IMR-90 (cell line): ENCODE measurements around the gene BEGAIN. TPM values are rescaled to one million over a fixed set of nuclear protein-coding genes. Genes with fewer than 3 reads are reported as not detected.

Source experiments
- ATAC-seq: fragments of 200-7000 bp; cut with Tn5 transposase; 2 replicates; pipeline ENCODE4 v1.9.1; 2020; ENCODE audit warnings: low read depth, mild to moderate bottlenecking, moderate library complexity
- BruUV-seq: library from RNA; stranded (reverse); fragments of 400-500 nt; replicated peaks from 2 replicates; lab custom pipeline; 2021; lab: Mats Ljungman, UMichigan
- CTCF ChIA-PET: fragments of 300-600 bp; formaldehyde crosslinking; extraction: SDS; loops from one replicate; lab custom pipeline; 2021; ENCODE audit warnings: antibody characterized with exemption; lab: Yijun Ruan, JAX
- POLR2A ChIA-PET: fragments of 300-600 bp; sonication (Branson Sonifier 250); formaldehyde crosslinking; loops from one replicate; lab custom pipeline; 2022; ENCODE audit warnings: antibody characterized with exemption; ENCODE audit not compliant: unreplicated experiment; lab: Charles Lee
- DNase-seq: peaks from one replicate; pipeline ENCODE4 v3.0.0; 2013
- H2AFZ ChIP-seq: replicated peaks from 2 replicates; pipeline ENCODE3; 2013; ENCODE audit warnings: low read length, mild to moderate bottlenecking; ENCODE audit not compliant: poor library complexity
- H2AK5ac ChIP-seq: 2 replicates; pipeline ENCODE4 v1.6.1; 2013; ENCODE audit warnings: low read depth, low read length, inconsistent platforms
- H2AK9ac ChIP-seq: replicated peaks from 2 replicates; pipeline ENCODE3; 2013; ENCODE audit warnings: mild to moderate bottlenecking, low read depth, low read length, moderate library complexity; ENCODE audit not compliant: poor library complexity
- H2BK120ac ChIP-seq: 2 replicates; pipeline ENCODE4 v1.6.1; 2013; ENCODE audit warnings: low read depth, low read length, inconsistent platforms
- H2BK15ac ChIP-seq: 3 replicates; pipeline ENCODE4 v1.6.1; 2013; ENCODE audit warnings: low read depth, low read length, inconsistent platforms
- H2BK20ac ChIP-seq: 2 replicates; pipeline ENCODE4 v1.6.1; 2013; ENCODE audit warnings: low read depth, mild to moderate bottlenecking, inconsistent platforms, low read length, moderate library complexity
- H2BK5ac ChIP-seq: 2 replicates; pipeline ENCODE4 v1.6.1; 2013; ENCODE audit warnings: mild to moderate bottlenecking, low read depth, low read length, inconsistent platforms; ENCODE audit not compliant: poor library complexity, severe bottlenecking
- H3K14ac ChIP-seq: replicated peaks from 2 replicates; pipeline ENCODE4 v1.6.1; 2013; ENCODE audit warnings: low read depth, low read length, inconsistent platforms
- H3K18ac ChIP-seq: 2 replicates; pipeline ENCODE4 v1.6.1; 2013; ENCODE audit warnings: low read depth, low read length, control low read depth
- H3K23ac ChIP-seq: 2 replicates; pipeline ENCODE4 v1.6.1; 2013; ENCODE audit warnings: low read depth, low read length, inconsistent platforms
- H3K27ac ChIP-seq: 2 replicates; pipeline ENCODE4 v1.5.1; 2013; ENCODE audit warnings: mild to moderate bottlenecking, control low read depth, low read length; ENCODE audit not compliant: insufficient read depth
- H3K27me3 ChIP-seq: 2 replicates; pipeline ENCODE4 v1.6.1; 2013; ENCODE audit warnings: low read length; ENCODE audit not compliant: control insufficient read depth, insufficient read depth
- H3K36me3 ChIP-seq: 2 replicates; pipeline ENCODE4 v1.6.1; 2013; ENCODE audit warnings: low read length, mixed read lengths; ENCODE audit not compliant: control insufficient read depth, insufficient read depth
- H3K4ac ChIP-seq: 2 replicates; pipeline ENCODE4 v1.6.1; 2013; ENCODE audit warnings: low read depth, low read length, inconsistent platforms
- H3K4me1 ChIP-seq: 2 replicates; pipeline ENCODE4 v1.6.1; 2013; ENCODE audit warnings: low read length, mixed read lengths; ENCODE audit not compliant: control insufficient read depth, insufficient read depth
- H3K4me2 ChIP-seq: 2 replicates; pipeline ENCODE4 v1.6.1; 2013; ENCODE audit warnings: low read depth, mild to moderate bottlenecking, control low read depth, low read length, moderate library complexity
- H3K4me3 ChIP-seq: 2 replicates; pipeline ENCODE4 v1.5.1; 2013; ENCODE audit warnings: low read depth, mild to moderate bottlenecking, control low read depth, low read length, moderate library complexity; ENCODE audit not compliant: insufficient read depth
- H3K56ac ChIP-seq: 2 replicates; pipeline ENCODE4 v1.6.1; 2013; ENCODE audit warnings: low read length, inconsistent platforms; ENCODE audit not compliant: insufficient read depth; ENCODE audit errors: extremely low read depth
- H3K79me1 ChIP-seq, 2 experiments: 2 replicates each; pipeline ENCODE4 v1.6.1; 2013; ENCODE audit warnings: low read length in 2 of 2, inconsistent platforms in 1 of 2, low read depth in 1 of 2
- H3K9ac ChIP-seq: 2 replicates; pipeline ENCODE4 v1.6.1; 2013; ENCODE audit warnings: low read depth, low read length, control low read depth
- H3K9me1 ChIP-seq: 2 replicates; pipeline ENCODE4 v1.6.1; 2013; ENCODE audit warnings: low read length, inconsistent platforms; ENCODE audit not compliant: insufficient read depth
- H3K9me3 ChIP-seq: 2 replicates; pipeline ENCODE4 v1.6.1; 2013; ENCODE audit warnings: low read length; ENCODE audit not compliant: control insufficient read depth, insufficient read depth
- H4K20me1 ChIP-seq: 2 replicates; pipeline ENCODE4 v1.6.1; 2013; ENCODE audit warnings: low read length, inconsistent platforms; ENCODE audit not compliant: insufficient read depth
- H4K5ac ChIP-seq: 2 replicates; pipeline ENCODE4 v1.6.1; 2013; ENCODE audit warnings: mild to moderate bottlenecking, low read depth, low read length, control low read depth
- H4K8ac ChIP-seq, 2 experiments: 2 replicates each; pipeline ENCODE4 v1.6.1; 2013; ENCODE audit warnings: low read depth in 2 of 2, low read length in 2 of 2, control low read depth in 1 of 2, inconsistent platforms in 1 of 2
- H4K91ac ChIP-seq: 2 replicates; pipeline ENCODE4 v1.6.1; 2013; ENCODE audit warnings: low read depth, low read length, inconsistent platforms; ENCODE audit not compliant: insufficient read depth
- BHLHE40 ChIP-seq: fragments of 150-350 bp; IDR thresholded peaks from 2 replicates; pipeline ENCODE4 v1.6.1; 2016; ENCODE audit warnings: mild to moderate bottlenecking, low read depth, low read length
- CEBPB ChIP-seq: IDR thresholded peaks from 2 replicates; pipeline ENCODE4 v1.6.1; 2012; ENCODE audit warnings: low read depth, low read length, improper control_type of control experiment
- CHD1 ChIP-seq: IDR thresholded peaks from 2 replicates; pipeline ENCODE4 v1.6.1; 2012; ENCODE audit warnings: low read depth, low read length, improper control_type of control experiment
- CTCF ChIP-seq: conservative IDR thresholded peaks from 2 replicates; pipeline ENCODE4 v1.5.1; 2012; ENCODE audit warnings: mild to moderate bottlenecking, low read depth, low read length, improper control_type of control experiment
- FOS ChIP-seq: fragments of 150-350 bp; IDR thresholded peaks from 2 replicates; pipeline ENCODE4 v1.6.1; 2016; ENCODE audit warnings: low read depth, low read length
- MAFK ChIP-seq: IDR thresholded peaks from 2 replicates; pipeline ENCODE4 v1.6.1; 2012; ENCODE audit warnings: low read depth, low read length, improper control_type of control experiment
- MAZ ChIP-seq: IDR thresholded peaks from 2 replicates; pipeline ENCODE4 v1.6.1; 2012; ENCODE audit warnings: low read depth, mild to moderate bottlenecking, low read length, improper control_type of control experiment, moderate library complexity, borderline replicate concordance
- MXI1 ChIP-seq: IDR thresholded peaks from 2 replicates; pipeline ENCODE4 v1.6.1; 2012; ENCODE audit warnings: low read depth, mild to moderate bottlenecking, low read length, moderate library complexity, borderline replicate concordance
- NFE2L2 ChIP-seq: fragments of 150-350 bp; IDR thresholded peaks from 2 replicates; pipeline ENCODE4 v1.6.1; 2016; ENCODE audit warnings: low read depth, mild to moderate bottlenecking, low read length
- POLR2A ChIP-seq: IDR thresholded peaks from 2 replicates; pipeline ENCODE4 v1.6.1; 2012; ENCODE audit warnings: mild to moderate bottlenecking, low read depth, low read length
- RAD21 ChIP-seq: IDR thresholded peaks from 2 replicates; pipeline ENCODE4 v1.6.1; 2012; ENCODE audit warnings: low read length, improper control_type of control experiment
- RCOR1 ChIP-seq: IDR thresholded peaks from 2 replicates; pipeline ENCODE4 v1.6.1; 2012; ENCODE audit warnings: mild to moderate bottlenecking, low read length, improper control_type of control experiment; ENCODE audit not compliant: insufficient replicate concordance
- RFX5 ChIP-seq: IDR thresholded peaks from 2 replicates; pipeline ENCODE4 v1.8.0; 2012; ENCODE audit warnings: low read depth, mild to moderate bottlenecking, low read length, moderate library complexity
- SMC3 ChIP-seq: fragments of 150-350 bp; IDR thresholded peaks from 2 replicates; pipeline ENCODE4 v1.6.1; 2016; ENCODE audit warnings: low read depth, mild to moderate bottlenecking, antibody characterized with exemption, low read length, moderate library complexity
- WGBS, 2 experiments: methylation state at CpG; one replicate each; pipeline versions ENCODE4 v1.1.5 to v1.1.7; 2013; ENCODE audit warnings: missing lambda C conversion rate in 2 of 2; ENCODE audit not compliant: insufficient read length in 1 of 2; ENCODE audit errors: extremely low coverage in 2 of 2; 5-methylcytosine and 5-hydroxymethylcytosine counted together
- dilution Hi-C: fragments of 300-500 bp; cut with HindIII; formaldehyde crosslinking; loops from one replicate; pipeline ENCODE4 v1.14.3; 2018; ENCODE audit warnings: low sequenced_read_pairs; ENCODE audit not compliant: unreplicated experiment
- in situ Hi-C: fragments of 300-500 bp; cut with MboI; formaldehyde crosslinking; loops from 3 replicates; pipeline ENCODE4 v1.14.3; 2019; ENCODE audit warnings: low sequenced_read_pairs, inconsistent platforms, mixed read lengths
- intact Hi-C: fragments of 100-400 bp; cut with micrococcal nuclease; formaldehyde crosslinking; loops from 2 replicates; pipeline ENCODE4 v1.10.0; 2022
- polyA plus RNA-seq, 3 experiments: library from polyadenylated mRNA; depleted of rRNA; stranded (reverse); fragments of >200 nt; gene quantifications; 2 replicates each; pipeline ENCODE4 v1.2.3, GENCODE V29; 2012; ENCODE audit warnings: low replicate concordance in 1 of 3
- total RNA-seq: library from RNA; depleted of rRNA; stranded (reverse); fragments of >200 nt; gene quantifications from 2 replicates; pipeline ENCODE4 v1.2.3, GENCODE V29; 2012
- TF ChIP-seq, protein P1 (sequence below): fragments of 150-350 bp; IDR thresholded peaks from 2 replicates; pipeline ENCODE4 v1.6.1; 2017; ENCODE audit warnings: mild to moderate bottlenecking, antibody characterized with exemption, low read length, low read depth
- TF ChIP-seq, protein P2 (sequence below): fragments of 150-350 bp; IDR thresholded peaks from 2 replicates; pipeline ENCODE4 v1.6.1; 2016; ENCODE audit warnings: low read depth, mild to moderate bottlenecking, low read length, moderate library complexity, borderline replicate concordance

Gene BEGAIN
- total and polyA plus RNA-seq, 2 of the 4 experiments (the other 2 are of a cell fraction): 0.18 to 0.99 TPM

DNA sequence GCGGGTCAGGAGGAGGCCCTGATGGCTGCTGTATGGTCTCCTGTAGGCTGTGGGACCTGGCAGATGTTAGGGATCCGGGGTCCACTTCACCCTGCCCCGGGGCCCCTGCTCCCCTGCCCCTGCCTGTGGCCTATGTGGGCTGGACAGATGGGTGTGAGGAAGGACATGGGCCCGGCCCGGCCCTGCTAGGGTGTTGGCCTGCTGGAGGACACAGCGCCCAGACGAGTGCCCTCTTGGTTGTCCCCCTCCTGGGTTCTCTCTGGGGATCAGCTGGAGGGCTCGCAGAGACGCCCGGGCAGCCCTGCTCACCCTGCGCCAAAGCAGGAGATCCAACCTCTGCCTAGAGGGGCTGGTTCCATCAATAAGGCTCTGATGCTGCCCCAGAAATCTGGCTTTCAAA, 36.2 kb downstream of the BEGAIN start:
- TF ChIP-seq, protein P1, sequence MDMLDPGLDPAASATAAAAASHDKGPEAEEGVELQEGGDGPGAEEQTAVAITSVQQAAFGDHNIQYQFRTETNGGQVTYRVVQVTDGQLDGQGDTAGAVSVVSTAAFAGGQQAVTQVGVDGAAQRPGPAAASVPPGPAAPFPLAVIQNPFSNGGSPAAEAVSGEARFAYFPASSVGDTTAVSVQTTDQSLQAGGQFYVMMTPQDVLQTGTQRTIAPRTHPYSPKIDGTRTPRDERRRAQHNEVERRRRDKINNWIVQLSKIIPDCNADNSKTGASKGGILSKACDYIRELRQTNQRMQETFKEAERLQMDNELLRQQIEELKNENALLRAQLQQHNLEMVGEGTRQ: no peak
- TF ChIP-seq RFX5: no peak
- no peak for TF ChIP-seq MXI1
- TF ChIP-seq CHD1: no peak
- TF ChIP-seq, protein P2, sequence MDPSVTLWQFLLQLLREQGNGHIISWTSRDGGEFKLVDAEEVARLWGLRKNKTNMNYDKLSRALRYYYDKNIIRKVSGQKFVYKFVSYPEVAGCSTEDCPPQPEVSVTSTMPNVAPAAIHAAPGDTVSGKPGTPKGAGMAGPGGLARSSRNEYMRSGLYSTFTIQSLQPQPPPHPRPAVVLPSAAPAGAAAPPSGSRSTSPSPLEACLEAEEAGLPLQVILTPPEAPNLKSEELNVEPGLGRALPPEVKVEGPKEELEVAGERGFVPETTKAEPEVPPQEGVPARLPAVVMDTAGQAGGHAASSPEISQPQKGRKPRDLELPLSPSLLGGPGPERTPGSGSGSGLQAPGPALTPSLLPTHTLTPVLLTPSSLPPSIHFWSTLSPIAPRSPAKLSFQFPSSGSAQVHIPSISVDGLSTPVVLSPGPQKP: no peak
- no peak for TF ChIP-seq RAD21
- no peak for TF ChIP-seq BHLHE40
- TF ChIP-seq CTCF: no peak
- no peak for TF ChIP-seq RCOR1
- no peak for TF ChIP-seq POLR2A
- no peak for TF ChIP-seq SMC3
- no peak for TF ChIP-seq FOS
- no peak for TF ChIP-seq CEBPB
- TF ChIP-seq MAZ: no peak
- TF ChIP-seq NFE2L2: no peak
- TF ChIP-seq MAFK: no peak
- no peaks in the 10 kb centered on the region for H3K4me1 ChIP-seq
- in situ Hi-C loops: no loop called here
- no peak for ATAC-seq
- H3K9ac ChIP-seq: no peak overlapping the region
- no peak overlapping the region for H3K14ac ChIP-seq
- H3K56ac ChIP-seq: no peak overlapping the region
- no peak overlapping the region for H3K27ac ChIP-seq
- intact Hi-C loops: no loop called here
- no peak overlapping the region for H2AK5ac ChIP-seq
- no peak overlapping the region for H3K18ac ChIP-seq
- WGBS, 2 experiments: 85% methylated on average over 8 of the region's 11 CpGs; no CpG with 5 or more reads in 1 of the 2 experiments
- no peaks in the 10 kb centered on the region for H3K9me1 ChIP-seq
- peaks cover 46% of the 10 kb centered on the region for H3K27me3 ChIP-seq
- H3K4me2 ChIP-seq: no peak overlapping the region
- no peak for DNase-seq
- H2BK5ac ChIP-seq: no peak overlapping the region
- no peak overlapping the region for H2BK20ac ChIP-seq
- H2BK120ac ChIP-seq: no peak overlapping the region
- no peaks in the 10 kb centered on the region for H4K20me1 ChIP-seq
- no peak overlapping the region for H3K4ac ChIP-seq
- H4K5ac ChIP-seq: no peak overlapping the region
- ChIA-PET CTCF (no interaction called here), POLR2A (no interaction called here)
- H4K8ac ChIP-seq: no peak overlapping the region
- no peak overlapping the region for H2AFZ ChIP-seq
- no peak overlapping the region for H3K23ac ChIP-seq
- dilution Hi-C loops: no loop called here
- BruUV-seq: no TSS peak
- H3K36me3 ChIP-seq: no peaks in the 10 kb centered on the region
- H2AK9ac ChIP-seq: no peak overlapping the region
- H4K91ac ChIP-seq: no peak overlapping the region
- H3K9me3 ChIP-seq: no peaks in the 10 kb centered on the region
- H2BK15ac ChIP-seq: no peak overlapping the region
- no peak overlapping the region for H3K4me3 ChIP-seq
- no peaks in the 10 kb centered on the region for H3K79me1 ChIP-seq
